ES-I3 (cell line): ENCODE data around the gene SP140L.
"Not testable (repeated sequence)": the region's sequence is repeated elsewhere in the genome, so short reads cannot be mapped to it uniquely, and the experiment has no call there.

Source experiments
- H3K36me3 ChIP-seq: 2 replicates; pipeline ENCODE4 v1.6.1; 2013; ENCODE audit warnings: mild to moderate bottlenecking, low read length, control low read depth, moderate library complexity; ENCODE audit not compliant: insufficient read depth
- H3K4me1 ChIP-seq: 2 replicates; pipeline ENCODE4 v1.6.1; 2013; ENCODE audit warnings: mild to moderate bottlenecking, control low read depth, low read length; ENCODE audit not compliant: insufficient read depth
- H3K9ac ChIP-seq: 2 replicates; pipeline ENCODE4 v1.6.1; 2013; ENCODE audit warnings: low read depth, mild to moderate bottlenecking, low read length, moderate library complexity
- H3K9me3 ChIP-seq: 2 replicates; pipeline ENCODE4 v1.6.1; 2013; ENCODE audit warnings: mild to moderate bottlenecking, low read length, moderate library complexity; ENCODE audit not compliant: control insufficient read depth, insufficient read depth

Gene SP140L

DNA sequence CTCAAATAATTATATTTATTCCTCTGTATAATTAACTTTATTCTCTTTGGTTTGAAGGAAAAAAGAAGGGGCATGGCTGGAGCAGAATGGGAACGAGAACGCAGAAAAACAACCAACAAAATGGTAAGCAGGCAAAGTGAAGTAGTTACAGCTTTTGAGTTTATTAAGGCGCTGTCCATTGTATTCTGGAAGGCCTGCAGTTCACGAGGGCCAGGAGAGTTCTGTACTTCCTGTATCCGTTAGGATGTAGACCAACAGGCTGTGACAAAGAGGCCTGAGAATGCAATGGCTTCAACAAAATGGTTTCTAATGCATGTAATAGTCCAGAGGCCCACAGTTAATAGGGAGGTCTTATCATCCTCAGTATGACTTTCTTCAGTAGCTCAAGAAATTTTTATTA lies 56.5 kb downstream of the SP140L start:
- Histone ChIP-seq H3K9ac (no peak overlapping the region), H3K36me3 (peaks cover 3% of the 10 kb centered on the region; the same call in 1 of the 2 replicates), H3K4me1 (no peaks in the 10 kb centered on the region), H3K9me3 (no peaks in the 10 kb centered on the region)

DNA sequence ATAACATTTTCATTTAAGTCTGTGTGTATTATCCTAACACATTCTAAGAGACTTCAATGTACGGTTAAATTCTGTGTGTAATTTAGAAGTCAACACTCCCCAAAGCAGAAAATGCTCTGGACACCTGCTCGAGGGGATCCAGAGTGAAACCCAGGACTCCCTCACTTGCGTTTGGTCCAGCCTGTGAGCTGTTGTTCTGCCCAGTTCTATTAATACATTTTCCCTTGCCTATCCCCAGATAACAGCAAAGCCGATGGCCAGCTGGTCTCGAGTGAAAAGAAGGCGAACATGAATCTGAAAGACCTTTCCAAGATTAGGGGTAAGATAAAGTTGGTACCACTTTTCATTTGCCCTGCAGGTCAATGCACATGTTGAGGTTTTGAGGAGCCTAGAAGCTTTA lies 58.0 kb downstream of the SP140L start:
- Histone ChIP-seq H3K9me3 (no peaks in the 10 kb centered on the region), H3K36me3 (peaks cover 4% of the 10 kb centered on the region; the same call in 1 of the 2 replicates)

DNA sequence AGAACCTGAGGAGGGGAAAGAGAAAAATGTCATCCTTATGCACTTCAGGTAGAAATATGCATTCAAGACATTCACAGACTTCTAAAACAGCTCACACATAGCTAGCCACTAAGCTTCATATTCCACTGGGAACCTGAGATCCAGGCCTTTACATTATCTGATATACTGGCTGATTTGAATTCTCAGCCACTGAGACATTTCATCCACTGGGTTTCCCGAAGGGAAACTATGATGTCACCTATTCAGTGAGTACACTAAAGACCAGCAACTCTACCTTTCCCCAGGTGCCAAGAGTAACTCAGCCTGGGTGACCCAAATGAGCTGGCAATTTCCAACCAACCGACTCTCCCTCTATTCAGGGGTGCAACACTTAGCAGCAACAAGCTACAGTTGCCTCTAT lies 67.3 kb downstream of the SP140L start:
- peaks cover 7% of the 10 kb centered on the region for H3K36me3 ChIP-seq
- no peaks in the 10 kb centered on the region for H3K4me1 ChIP-seq
- no peak overlapping the region for H3K9ac ChIP-seq
- peaks cover 5% of the 10 kb centered on the region; the same call in 1 of the 2 replicates for H3K9me3 ChIP-seq

More for the DNA sequence above, 58.0 kb downstream of the SP140L start:
- H3K9ac ChIP-seq = no peak overlapping the region
- H3K4me1 ChIP-seq = no peaks in the 10 kb centered on the region

DNA sequence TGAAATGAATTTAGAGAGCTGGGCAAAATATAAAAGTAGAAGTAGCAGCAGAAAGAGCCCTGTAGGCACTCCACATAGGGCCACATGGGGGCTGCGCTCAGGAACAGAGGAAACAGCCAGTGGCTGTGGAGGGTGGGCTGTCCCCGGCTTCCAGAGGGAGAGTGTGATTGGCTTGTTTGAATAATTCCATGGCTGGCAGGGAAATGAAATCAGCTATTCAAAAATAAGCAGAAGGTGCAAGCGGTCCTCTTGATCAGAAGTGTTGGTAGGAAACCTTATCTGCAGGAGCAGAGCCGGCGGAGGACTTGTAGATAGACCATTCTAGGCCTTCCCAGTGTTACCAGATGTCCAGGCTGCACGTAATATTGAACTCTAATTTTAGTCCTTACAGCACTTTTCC lies 71.7 kb downstream of the SP140L start:
- not testable (repeated sequence) for H3K9me3 ChIP-seq, H3K9ac ChIP-seq, H3K36me3 ChIP-seq, H3K4me1 ChIP-seq

DNA sequence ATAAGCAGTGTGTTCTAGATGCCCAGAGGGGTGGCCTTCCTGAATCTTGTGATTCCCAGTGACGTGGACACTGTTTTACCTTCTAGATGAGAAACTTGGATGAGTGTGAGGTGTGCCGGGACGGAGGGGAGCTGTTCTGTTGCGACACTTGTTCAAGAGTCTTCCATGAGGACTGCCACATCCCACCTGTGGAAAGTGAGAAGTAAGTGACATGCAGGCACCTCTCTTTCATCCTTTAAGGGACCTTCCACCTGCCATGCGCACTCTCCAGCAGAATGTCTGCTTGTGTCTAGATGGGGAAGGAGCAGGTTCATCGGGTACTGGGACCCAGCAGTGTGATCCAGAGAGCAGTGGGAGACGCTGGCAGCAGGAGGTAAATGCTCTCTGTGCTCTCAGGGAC lies 73.0 kb downstream of the SP140L start:
- Histone ChIP-seq H3K9me3 (peaks cover 5% of the 10 kb centered on the region; the same call in 1 of the 2 replicates), H3K4me1 (no peaks in the 10 kb centered on the region), H3K36me3 (peaks cover 4% of the 10 kb centered on the region; the same call in 1 of the 2 replicates), H3K9ac (no peak overlapping the region)

DNA sequence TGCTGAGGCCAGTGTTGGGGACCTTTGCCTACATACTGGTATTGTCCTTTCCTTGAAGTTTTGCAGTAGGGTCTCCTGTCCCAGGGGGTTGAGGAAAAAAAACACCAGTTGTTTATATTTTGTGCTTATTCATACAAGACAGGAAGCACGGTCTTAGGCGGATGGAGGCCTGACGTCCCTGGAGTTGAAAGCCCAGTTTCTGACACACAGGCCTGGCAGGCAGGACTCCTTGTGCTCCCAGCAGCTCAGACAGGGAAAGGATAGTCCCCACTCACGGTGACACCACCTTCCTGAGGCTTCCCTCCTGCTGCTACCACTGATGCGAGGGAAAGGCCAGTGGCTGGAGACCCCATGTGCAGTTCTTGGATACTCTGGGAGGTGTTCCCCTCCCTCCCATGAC lies 73.5 kb downstream of the SP140L start:
- no peaks in the 10 kb centered on the region for H3K4me1 ChIP-seq
- no peak overlapping the region for H3K9ac ChIP-seq
- H3K9me3 ChIP-seq = peaks cover 5% of the 10 kb centered on the region; the same call in 1 of the 2 replicates
- peaks cover 4% of the 10 kb centered on the region; the same call in 1 of the 2 replicates for H3K36me3 ChIP-seq

DNA sequence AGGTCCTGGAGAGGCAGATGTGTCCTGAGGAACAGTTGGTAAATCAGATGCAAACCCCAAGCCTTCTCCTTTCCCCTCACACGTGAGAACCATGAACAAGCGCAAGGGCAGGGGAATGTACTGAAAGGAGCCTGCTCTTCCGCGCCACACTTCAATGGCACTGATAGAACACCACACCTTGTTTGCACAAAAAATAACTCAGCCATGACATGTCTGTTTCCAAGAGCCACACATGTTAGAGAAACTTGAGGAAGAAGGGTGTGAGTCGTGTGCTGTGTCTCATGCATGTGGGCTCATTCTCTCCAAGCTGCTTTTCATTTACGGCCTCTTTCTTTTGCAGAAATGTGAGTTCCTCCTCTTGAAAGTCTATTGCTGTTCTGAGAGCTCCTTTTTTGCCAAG lies 74.0 kb downstream of the SP140L start:
- not testable (repeated sequence) for H3K36me3 ChIP-seq, H3K9me3 ChIP-seq, H3K9ac ChIP-seq

DNA sequence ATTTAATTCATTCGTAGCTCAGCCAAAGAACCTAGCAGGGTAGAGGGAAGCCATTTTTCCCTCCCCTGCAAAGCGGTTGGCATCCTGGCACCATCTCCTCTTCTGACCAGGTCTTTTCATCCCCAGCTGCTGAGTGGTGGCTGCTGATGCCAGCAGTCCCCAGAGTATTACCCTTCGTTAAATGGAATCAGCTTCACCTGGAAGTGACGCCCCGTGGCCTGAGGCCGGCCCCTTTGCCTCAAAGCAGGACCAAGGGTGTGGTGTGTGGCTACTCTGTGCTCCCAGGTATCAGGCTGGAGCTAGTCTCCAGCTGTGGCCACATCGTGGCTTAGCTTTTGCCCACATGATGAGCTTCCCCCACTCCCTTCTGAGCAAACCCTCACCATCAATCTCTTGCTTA lies 76.8 kb downstream of the SP140L start:
- H3K36me3 ChIP-seq = no peaks in the 10 kb centered on the region
- H3K4me1 ChIP-seq = no peaks in the 10 kb centered on the region
- H3K9ac ChIP-seq = no peak overlapping the region
- no peaks in the 10 kb centered on the region for H3K9me3 ChIP-seq

More for the DNA sequence above, 74.0 kb downstream of the SP140L start:
- not testable (repeated sequence) for H3K4me1 ChIP-seq

DNA sequence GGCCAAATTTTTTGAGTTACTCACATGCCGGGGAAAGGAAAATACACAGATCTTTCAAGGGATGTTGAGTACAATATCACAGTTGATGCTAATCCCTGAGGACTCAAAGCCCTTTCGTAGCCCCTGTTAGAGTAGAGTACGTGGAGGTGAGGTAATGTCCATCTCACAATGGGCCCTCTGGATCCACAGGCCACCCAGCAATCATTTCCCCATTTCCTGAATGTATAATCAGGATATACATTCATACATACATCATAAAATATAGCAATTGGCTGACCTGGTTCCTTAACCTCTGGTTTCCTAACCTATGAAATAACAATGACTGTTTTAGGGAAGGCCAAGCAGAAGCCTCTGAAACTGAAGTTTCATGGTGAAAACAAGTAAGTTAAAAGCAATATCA lies 78.8 kb downstream of the SP140L start:
- no peaks in the 10 kb centered on the region for H3K4me1 ChIP-seq
- H3K36me3 ChIP-seq = no peaks in the 10 kb centered on the region
- H3K9ac ChIP-seq = no peak overlapping the region
- H3K9me3 ChIP-seq = no peaks in the 10 kb centered on the region

DNA sequence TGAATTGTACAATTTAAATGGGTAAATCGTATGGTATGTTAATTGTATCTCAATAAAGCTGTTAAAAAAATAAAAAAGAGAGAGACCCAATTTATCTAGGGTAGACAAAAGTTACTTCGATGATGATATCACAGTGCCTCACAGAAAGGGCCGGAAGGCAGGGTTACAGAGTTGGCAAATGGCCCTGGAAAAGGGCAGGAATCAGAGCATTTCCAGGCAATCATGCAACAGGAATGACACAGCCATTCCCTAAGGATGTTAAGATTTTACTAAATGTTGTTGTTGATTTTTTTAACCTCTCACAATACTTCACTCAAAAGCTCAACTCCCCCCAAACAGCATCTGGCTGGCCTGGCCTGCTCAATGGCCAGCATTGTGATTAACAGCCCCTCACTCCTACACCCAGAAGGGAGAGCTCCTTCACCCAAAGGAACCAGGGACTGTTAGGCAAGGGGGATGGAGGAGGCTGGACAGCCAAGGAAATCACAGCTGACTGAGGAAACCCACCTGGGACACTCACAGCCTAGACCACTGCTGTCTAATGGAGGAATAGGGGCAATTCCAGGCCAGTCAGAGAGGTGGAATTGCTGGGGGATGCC lies 81.3 kb downstream of the SP140L start:
- no peaks in the 10 kb centered on the region for H3K36me3 ChIP-seq
- peaks cover 3% of the 10 kb centered on the region; the same call in 1 of the 2 replicates for H3K4me1 ChIP-seq
- H3K9me3 ChIP-seq = no peaks in the 10 kb centered on the region
- no peak overlapping the region for H3K9ac ChIP-seq

DNA sequence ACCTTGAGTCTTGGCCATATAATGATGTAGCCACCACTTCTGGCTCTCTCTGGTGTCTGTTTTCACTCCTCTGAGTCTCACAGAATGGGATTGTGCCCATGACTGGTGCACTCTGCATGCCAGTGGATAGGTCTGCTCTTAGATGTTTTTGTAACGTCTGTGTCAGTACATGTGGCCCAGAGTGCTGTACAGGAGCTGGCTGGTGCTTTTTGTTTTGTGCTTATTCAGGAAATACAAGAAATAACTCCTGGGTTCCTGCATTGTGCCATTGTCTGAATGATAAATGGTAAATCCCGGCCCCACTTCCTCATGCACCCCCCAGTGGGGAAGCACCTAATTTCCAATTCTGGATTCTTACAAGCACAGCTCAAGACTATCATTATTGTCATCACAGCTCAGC lies 82.3 kb downstream of the SP140L start:
- not testable (repeated sequence) for H3K9ac ChIP-seq, H3K4me1 ChIP-seq, H3K9me3 ChIP-seq, H3K36me3 ChIP-seq

DNA sequence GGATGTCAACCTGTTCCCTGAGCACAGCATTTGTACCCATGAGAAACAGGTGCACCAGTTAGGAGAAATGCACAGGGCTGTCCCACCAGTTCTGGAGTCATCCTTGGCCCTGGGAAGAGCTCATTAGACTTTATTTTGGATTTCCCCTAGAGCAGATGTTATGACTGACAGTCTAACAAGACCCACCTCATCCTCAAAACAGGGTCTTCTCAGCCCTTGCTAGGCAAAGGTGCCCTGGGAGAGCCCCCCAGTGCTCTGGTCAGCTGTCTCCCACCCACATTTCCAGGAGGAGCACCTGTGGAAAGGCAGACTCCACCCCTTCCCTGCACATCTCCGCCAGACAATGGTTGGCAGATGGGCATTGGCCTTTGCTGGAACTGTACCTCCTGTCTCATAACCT lies 83.3 kb downstream of the SP140L start:
- Histone ChIP-seq H3K9ac (no peak overlapping the region), H3K9me3 (no peaks in the 10 kb centered on the region), H3K36me3 (no peaks in the 10 kb centered on the region), H3K4me1 (peaks cover 3% of the 10 kb centered on the region; the same call in 1 of the 2 replicates)

DNA sequence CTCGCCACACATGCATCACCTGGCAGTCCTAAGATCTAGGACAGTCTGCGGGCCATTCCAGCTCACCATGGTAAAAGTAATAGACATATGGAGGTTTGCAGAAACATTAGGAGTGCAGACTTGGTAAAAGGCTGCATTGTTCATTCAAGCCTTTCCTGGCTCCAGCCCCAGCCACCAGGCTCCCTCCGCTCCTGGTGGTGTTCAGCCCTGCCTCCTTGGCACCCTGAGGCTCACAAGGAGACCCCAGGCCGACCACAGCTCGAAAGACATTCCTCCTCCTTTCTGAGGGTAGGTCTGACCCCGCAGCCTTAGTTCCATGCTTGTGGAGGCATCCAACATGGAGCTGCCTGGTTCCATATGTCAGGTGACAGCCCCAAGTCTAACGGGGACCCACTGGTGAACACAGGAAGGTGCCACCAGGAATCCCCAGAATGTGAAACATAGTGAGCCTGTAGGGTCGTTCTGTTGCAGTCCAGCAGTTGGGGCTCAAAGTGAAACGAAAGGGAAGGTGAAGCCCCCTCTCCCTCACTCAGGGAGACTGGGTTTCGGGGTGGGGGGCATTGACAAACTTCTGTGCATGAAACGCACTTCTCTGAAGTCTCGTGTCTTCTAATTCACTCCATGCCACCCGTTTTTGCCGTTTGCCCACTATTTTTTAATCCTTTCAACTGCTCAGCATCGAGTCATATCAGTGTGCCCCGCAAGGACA lies 84.0 kb downstream of the SP140L start:
- Histone ChIP-seq H3K4me1 (peaks cover 3% of the 10 kb centered on the region; the same call in 1 of the 2 replicates), H3K9ac (peak overlapping the region; percentile 89), H3K9me3 (no peaks in the 10 kb centered on the region), H3K36me3 (no peaks in the 10 kb centered on the region)

DNA sequence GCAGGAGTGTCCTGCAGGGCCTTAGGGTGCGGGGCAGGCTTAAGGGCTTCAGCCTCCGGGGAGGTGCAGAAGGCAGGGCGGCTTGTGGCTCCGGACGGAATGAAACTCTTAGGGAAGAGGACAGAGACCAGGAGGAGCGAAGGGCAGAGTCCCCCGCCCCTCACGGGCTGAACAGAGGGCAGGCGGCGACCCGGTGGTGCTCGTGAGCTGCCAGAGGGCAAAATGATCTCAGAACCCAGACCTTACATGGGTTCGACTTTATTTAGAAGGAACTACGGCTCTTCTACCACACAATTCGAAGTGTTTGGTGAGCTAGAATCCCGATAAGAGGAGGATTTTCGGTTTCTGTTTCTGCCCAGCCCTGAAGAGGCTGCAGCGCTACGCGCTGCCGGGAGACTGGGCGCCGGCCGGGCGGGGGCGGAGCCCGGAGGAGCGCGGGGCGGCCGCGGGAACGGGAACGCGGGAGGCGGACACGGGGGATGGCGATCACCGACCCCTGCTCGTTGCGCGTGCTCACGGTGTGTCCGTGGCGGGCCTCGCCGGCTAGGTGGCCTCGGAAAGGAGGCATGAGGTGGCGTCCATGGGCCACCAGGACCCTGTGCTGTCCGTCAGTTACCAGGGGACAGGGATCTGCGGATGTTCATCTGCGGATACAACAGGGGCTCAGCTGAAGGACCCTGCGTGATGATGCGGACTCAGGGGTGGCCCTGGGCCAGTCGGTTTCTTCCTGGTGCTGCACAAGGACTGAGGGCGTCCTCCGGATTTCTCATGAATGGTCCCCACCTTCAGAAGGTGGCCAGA lies 84.8 kb downstream of the SP140L start:
- Histone ChIP-seq H3K36me3 (no peaks in the 10 kb centered on the region), H3K9me3 (no peaks in the 10 kb centered on the region), H3K4me1 (peaks cover 9% of the 10 kb centered on the region; the same call in 1 of the 2 replicates), H3K9ac (peak overlapping the region; percentile 89)
